H1 (cell line): ENCODE results near the gene ZNF641. TPM values are rescaled to one million over a fixed set of nuclear protein-coding genes. Genes with fewer than 3 reads are reported as not detected.

Experiments used
- CTCF ChIA-PET: fragments of 300-600 bp; sonication (Branson Sonifier 250); formaldehyde crosslinking; loops from one replicate; lab custom pipeline; 2021; ENCODE audit not compliant: partially characterized antibody; lab: Charles Lee
- POLR2A ChIA-PET: fragments of 300-600 bp; sonication (Branson Sonifier 250); formaldehyde crosslinking; loops from one replicate; lab custom pipeline; 2021; ENCODE audit warnings: inconsistent platforms; ENCODE audit not compliant: partially characterized antibody; lab: Charles Lee
- DNase-seq, 2 experiments: peaks; one replicate each; pipeline versions ENCODE4 v3.0.0 to v3.0.0-alpha.2; 2010 to 2022; ENCODE audit warnings: low spot score in 2 of 2, low read depth in 1 of 2, mixed read lengths in 1 of 2
- FAIRE-seq: peaks from 2 replicates; lab custom pipeline; 2011; peaks lifted over from hg19 to GRCh38; lab: Jason Lieb, UNC
- H2AFZ ChIP-seq: 2 replicates; pipeline ENCODE4 v1.8.1; 2012; ENCODE audit warnings: low read length, inconsistent platforms
- H2AK5ac ChIP-seq: 2 replicates; pipeline ENCODE4 v1.6.1; 2013; ENCODE audit warnings: low read depth, low read length
- H2BK120ac ChIP-seq: replicated peaks from 2 replicates; pipeline ENCODE3; 2013; ENCODE audit warnings: low read depth, low read length, inconsistent platforms
- H2BK12ac ChIP-seq: 2 replicates; pipeline ENCODE4 v1.6.1; 2013; ENCODE audit warnings: low read depth, low read length
- H2BK15ac ChIP-seq: 2 replicates; pipeline ENCODE4 v1.6.1; 2013; ENCODE audit warnings: low read length
- H2BK20ac ChIP-seq: 2 replicates; pipeline ENCODE4 v1.6.1; 2013; ENCODE audit warnings: low read length
- H2BK5ac ChIP-seq: 2 replicates; pipeline ENCODE4 v1.6.1; 2013; ENCODE audit warnings: low read depth, low read length
- H3K14ac ChIP-seq: 2 replicates; pipeline ENCODE4 v1.6.1; 2013; ENCODE audit warnings: inconsistent platforms; ENCODE audit not compliant: insufficient read length
- H3K18ac ChIP-seq: 2 replicates; pipeline ENCODE4 v1.6.1; 2013; ENCODE audit warnings: low read length; ENCODE audit errors: extremely low read depth
- H3K23ac ChIP-seq: 2 replicates; pipeline ENCODE4 v1.6.1; 2013; ENCODE audit warnings: inconsistent platforms; ENCODE audit not compliant: insufficient read length
- H3K23me2 ChIP-seq: 2 replicates; pipeline ENCODE4 v1.6.1; 2013; ENCODE audit warnings: low read depth, low read length
- H3K27ac ChIP-seq: 2 replicates; pipeline ENCODE4 v1.6.1; 2011; ENCODE audit warnings: low read depth, low read length, inconsistent platforms
- H3K27me3 ChIP-seq, 4 experiments: replicated peaks in 1 of 4; 1 replicate in 1 of 4; 2 replicates in 3 of 4; pipeline versions ENCODE4 v1.6.1 to v1.8.1; 2011 to 2013; ENCODE audit warnings: low read length in 3 of 4, mild to moderate bottlenecking in 3 of 4, inconsistent platforms in 2 of 4, mixed read lengths in 2 of 4, moderate library complexity in 1 of 4; ENCODE audit not compliant: control insufficient read depth in 3 of 4, insufficient read depth in 3 of 4; ENCODE audit errors: extremely low read depth in 1 of 4
- H3K36me3 ChIP-seq, 4 experiments: 2 replicates each; pipeline versions ENCODE4 v1.6.1 to v1.8.1; 2011 to 2013; ENCODE audit warnings: mild to moderate bottlenecking in 4 of 4, low read length in 3 of 4, moderate library complexity in 2 of 4, control low read depth in 1 of 4, inconsistent platforms in 1 of 4; ENCODE audit not compliant: insufficient read depth in 4 of 4, control insufficient read depth in 2 of 4
- H3K4ac ChIP-seq: replicated peaks from 2 replicates; pipeline ENCODE3; 2013; ENCODE audit warnings: low read length, low read depth, mixed read lengths, inconsistent platforms; ENCODE audit not compliant: insufficient read length
- H3K4me1 ChIP-seq, 4 experiments: replicated peaks in 1 of 4; 1 replicate in 1 of 4; 2 replicates in 3 of 4; pipeline versions ENCODE4 v1.6.1 to v1.8.1; 2011 to 2013; ENCODE audit warnings: low read length in 3 of 4, inconsistent platforms in 2 of 4, mixed read lengths in 1 of 4; ENCODE audit not compliant: insufficient read depth in 4 of 4, control insufficient read depth in 3 of 4
- H3K4me2 ChIP-seq, 2 experiments: 2 replicates each; pipeline versions ENCODE4 v1.6.1 to v1.8.1; 2011 to 2013; ENCODE audit warnings: low read depth in 2 of 2, low read length in 2 of 2, control low read depth in 1 of 2, inconsistent platforms in 1 of 2, mild to moderate bottlenecking in 1 of 2; ENCODE audit not compliant: insufficient read depth in 1 of 2
- H3K4me3 ChIP-seq, 4 experiments: fragments of 200-600, 300-600 bp in 1 of 4; sonication (generic), shearing (Covaris generic), sonication (Bioruptor Twin) in 1 of 4; 2 replicates each; pipeline versions ENCODE4 v1.5.1 to v1.8.1; 2011 to 2016; ENCODE audit warnings: low read length in 4 of 4, low read depth in 3 of 4, control low read depth in 2 of 4, inconsistent platforms in 2 of 4, mild to moderate bottlenecking in 2 of 4, mixed read lengths in 1 of 4, moderate library complexity in 1 of 4; ENCODE audit not compliant: insufficient read depth in 2 of 4; ENCODE audit errors: extremely low read depth in 1 of 4
- H3K56ac ChIP-seq: replicated peaks from 2 replicates; pipeline ENCODE3; 2013; ENCODE audit warnings: low read depth, mild to moderate bottlenecking, mixed read lengths, low read length, inconsistent platforms; ENCODE audit not compliant: insufficient read length
- H3K79me1 ChIP-seq: 2 replicates; pipeline ENCODE4 v1.6.1; 2013; ENCODE audit warnings: low read depth, low read length, control low read depth
- H3K79me2 ChIP-seq, 2 experiments: 2 replicates each; pipeline versions ENCODE4 v1.6.1 to v1.8.1; 2012 to 2013; ENCODE audit warnings: low read length in 2 of 2, mild to moderate bottlenecking in 2 of 2, inconsistent platforms in 1 of 2; ENCODE audit not compliant: insufficient read depth in 2 of 2, control insufficient read depth in 1 of 2
- H3K9ac ChIP-seq, 4 experiments: replicated peaks in 1 of 4; 1 replicate in 1 of 4; 2 replicates in 3 of 4; pipeline versions ENCODE4 v1.6.1 to v1.8.1; 2011 to 2013; ENCODE audit warnings: low read depth in 3 of 4, low read length in 3 of 4, control low read depth in 2 of 4, mild to moderate bottlenecking in 2 of 4, moderate library complexity in 2 of 4, inconsistent platforms in 1 of 4; ENCODE audit errors: extremely low read depth in 1 of 4
- H3K9me3 ChIP-seq, 2 experiments: 2 replicates each; pipeline versions ENCODE4 v1.6.1 to v1.8.1; 2012 to 2013; ENCODE audit warnings: mild to moderate bottlenecking in 2 of 2, moderate library complexity in 2 of 2, control low read depth in 1 of 2, inconsistent platforms in 1 of 2, low read depth in 1 of 2, low read length in 1 of 2, mixed read lengths in 1 of 2; ENCODE audit not compliant: insufficient read depth in 2 of 2
- H4K20me1 ChIP-seq, 2 experiments: replicated peaks in 1 of 2; 2 replicates each; pipeline versions ENCODE3 to v1.8.1; 2011 to 2013; ENCODE audit warnings: inconsistent platforms in 2 of 2, low read length in 2 of 2, mild to moderate bottlenecking in 1 of 2; ENCODE audit not compliant: insufficient read depth in 2 of 2, control insufficient read depth in 1 of 2
- H4K5ac ChIP-seq: 2 replicates; pipeline ENCODE4 v1.6.1; 2013; ENCODE audit warnings: low read length, low read depth, mixed read lengths, inconsistent platforms; ENCODE audit not compliant: insufficient read length
- H4K8ac ChIP-seq: 2 replicates; pipeline ENCODE4 v1.8.0; 2013; ENCODE audit warnings: mild to moderate bottlenecking, moderate library complexity, low read length, inconsistent platforms; ENCODE audit not compliant: insufficient read depth; ENCODE audit errors: extremely low read depth
- H4K91ac ChIP-seq: replicated peaks from 2 replicates; pipeline ENCODE3; 2013; ENCODE audit warnings: low read length, mixed read lengths, inconsistent platforms; ENCODE audit not compliant: insufficient read length
- MAFK ChIP-seq: IDR thresholded peaks from 2 replicates; pipeline ENCODE4 v1.6.1; 2012; ENCODE audit warnings: low read depth, mild to moderate bottlenecking, improper control_type of control experiment, low read length
- RAD21 ChIP-seq, 2 experiments: IDR thresholded peaks in 1 of 2; conservative IDR thresholded peaks in 1 of 2; 2 replicates each; pipeline ENCODE4 v1.6.1; 2011; ENCODE audit warnings: low read depth in 2 of 2, low read length in 2 of 2, improper control_type of control experiment in 1 of 2, inconsistent platforms in 1 of 2, mild to moderate bottlenecking in 1 of 2, moderate library complexity in 1 of 2
- WGBS, 2 experiments: shearing (Covaris generic) in 1 of 2; methylation state at CpG; one replicate each; pipeline versions ENCODE4 v1.1.6 to v1.1.7; 2013 to 2015; ENCODE audit warnings: low lambda C conversion rate in 2 of 2, mixed read lengths in 2 of 2, inconsistent platforms in 1 of 2, low coverage in 1 of 2, missing lambda C conversion rate in 1 of 2; ENCODE audit not compliant: insufficient replicate concordance in 2 of 2, insufficient coverage in 1 of 2, insufficient read length in 1 of 2; ENCODE audit errors: extremely low coverage in 1 of 2, missing lambda C conversion rate in 1 of 2; 5-methylcytosine and 5-hydroxymethylcytosine counted together
- polyA plus RNA-seq, 7 experiments: library from polyadenylated mRNA; depleted of rRNA in 3 of 7; stranded (reverse) in 5 of 7; unstranded in 2 of 7; fragments of >200 nt in 5 of 7; fragments of 200-250 nt in 2 of 7; gene quantifications; 1 replicate in 5 of 7; 2 replicates in 1 of 7; 4 replicates in 1 of 7; pipeline versions ENCODE4 v1.2.1 to v1.2.3, GENCODE V29; 2011 to 2013; ENCODE audit warnings: missing spikeins in 2 of 7, mixed read lengths in 2 of 7
- total RNA-seq: library from RNA; stranded (reverse); fragmentation: NEBNext Ultra II Directional; extraction: Animal tissue kit (Norgen Biotek cat#: 25700); gene quantifications from 2 replicates; pipeline ENCODE4 v1.2.1, GENCODE V29; 2021
- TF ChIP-seq, protein P1 (sequence below), 3 experiments: IDR thresholded peaks; 1 replicate in 2 of 3; 2 replicates in 1 of 3; pipeline versions ENCODE4 v1.5.1 to v1.6.1; 2011; ENCODE audit warnings: low read length in 3 of 3, mild to moderate bottlenecking in 3 of 3, inconsistent platforms in 2 of 3, low read depth in 1 of 3, moderate library complexity in 1 of 3; ENCODE audit not compliant: insufficient read depth in 1 of 3; ENCODE audit errors: control extremely low read depth in 1 of 3
- TF ChIP-seq, protein P2 (sequence below): IDR thresholded peaks from 2 replicates; pipeline ENCODE4 v1.6.1; 2012; ENCODE audit warnings: inconsistent platforms

The ZNF641 gene
- total and polyA plus RNA-seq, 2 of the 8 experiments (the other 6 are each of a cell fraction or from before 2014, with no cell fraction given): 2.4 to 6.2 TPM

DNA sequence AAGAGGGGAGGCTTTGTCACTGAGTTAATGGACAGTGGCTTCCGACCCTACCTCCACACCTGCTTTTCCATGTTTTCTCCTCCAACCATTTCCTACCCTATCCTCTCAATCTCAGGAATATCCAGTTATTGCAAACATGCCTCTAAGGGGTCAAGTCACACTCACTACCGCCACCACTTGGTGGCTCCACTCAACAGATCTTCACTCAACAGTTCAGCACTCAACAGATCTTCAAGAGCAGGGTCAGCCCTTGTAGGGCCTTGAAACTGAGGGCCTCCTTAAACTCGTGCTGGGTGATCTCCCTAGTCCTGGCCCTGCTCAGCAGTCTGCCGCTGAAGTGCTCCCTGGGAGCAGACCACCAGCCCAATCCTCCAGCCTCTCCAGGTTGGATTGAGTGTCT lies 14.2 kb downstream of the ZNF641 start:
- Histone ChIP-seq H4K91ac (no peak overlapping the region), H2BK12ac (no peak overlapping the region), H2BK120ac (no peak overlapping the region), H3K14ac (no peak overlapping the region), H3K23me2 (no peaks in the 10 kb centered on the region), H3K4me2 (no peak overlapping the region), H3K56ac (no peak overlapping the region), H2BK5ac (no peak overlapping the region), H3K79me2 (no peaks in the 10 kb centered on the region), H2AFZ (no peak overlapping the region), H3K79me1 (no peaks in the 10 kb centered on the region), H3K23ac (no peak overlapping the region), H2BK20ac (no peak overlapping the region), H2BK15ac (no peak overlapping the region), H3K36me3 (no peaks in the 10 kb centered on the region; a peak in 1 of 8 replicates), H3K4ac (no peak overlapping the region), H4K20me1 (no peaks in the 10 kb centered on the region), H3K27me3 (no peaks in the 10 kb centered on the region), H3K4me1 (no peaks in the 10 kb centered on the region), H2AK5ac (no peak overlapping the region), H3K18ac (no peak overlapping the region), H3K4me3 (no peak overlapping the region), H3K9ac (no peak overlapping the region), H3K27ac (no peak overlapping the region), H4K8ac (no peak overlapping the region; the same call in 1 of the 2 replicates), H3K9me3 (no peaks in the 10 kb centered on the region), H4K5ac (no peak overlapping the region)
- 61% methylated on average over 4 of the region's 4 CpGs; no CpG with 5 or more reads in 1 of the 2 experiments for WGBS, 2 experiments
- CTCF ChIA-PET: interaction anchor here (1.6 kb wide), 1 partner anchor 94 kb away, joined by 6 read pairs; no protein-coding TSS in a partner anchor
- DNase-seq (peak in 1 of 2 experiments; percentile 49), FAIRE-seq (peak; percentile 74)
- TF ChIP-seq, protein P1, sequence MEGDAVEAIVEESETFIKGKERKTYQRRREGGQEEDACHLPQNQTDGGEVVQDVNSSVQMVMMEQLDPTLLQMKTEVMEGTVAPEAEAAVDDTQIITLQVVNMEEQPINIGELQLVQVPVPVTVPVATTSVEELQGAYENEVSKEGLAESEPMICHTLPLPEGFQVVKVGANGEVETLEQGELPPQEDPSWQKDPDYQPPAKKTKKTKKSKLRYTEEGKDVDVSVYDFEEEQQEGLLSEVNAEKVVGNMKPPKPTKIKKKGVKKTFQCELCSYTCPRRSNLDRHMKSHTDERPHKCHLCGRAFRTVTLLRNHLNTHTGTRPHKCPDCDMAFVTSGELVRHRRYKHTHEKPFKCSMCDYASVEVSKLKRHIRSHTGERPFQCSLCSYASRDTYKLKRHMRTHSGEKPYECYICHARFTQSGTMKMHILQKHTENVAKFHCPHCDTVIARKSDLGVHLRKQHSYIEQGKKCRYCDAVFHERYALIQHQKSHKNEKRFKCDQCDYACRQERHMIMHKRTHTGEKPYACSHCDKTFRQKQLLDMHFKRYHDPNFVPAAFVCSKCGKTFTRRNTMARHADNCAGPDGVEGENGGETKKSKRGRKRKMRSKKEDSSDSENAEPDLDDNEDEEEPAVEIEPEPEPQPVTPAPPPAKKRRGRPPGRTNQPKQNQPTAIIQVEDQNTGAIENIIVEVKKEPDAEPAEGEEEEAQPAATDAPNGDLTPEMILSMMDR (IDR thresholded peaks at IDR 0.05; ENCODE audit: control extremely low read depth in 1 of 3, insufficient read depth in 1 of 3, low read depth in 1 of 3, low read length in 3 of 3): peak; percentile 37 to 74 (median 44)
- TF ChIP-seq, protein P2, sequence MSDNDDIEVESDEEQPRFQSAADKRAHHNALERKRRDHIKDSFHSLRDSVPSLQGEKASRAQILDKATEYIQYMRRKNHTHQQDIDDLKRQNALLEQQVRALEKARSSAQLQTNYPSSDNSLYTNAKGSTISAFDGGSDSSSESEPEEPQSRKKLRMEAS: no peak
- no peak for TF ChIP-seq MAFK
- TF ChIP-seq RAD21 (IDR thresholded peaks at IDR 0.05 in 1 of 2, conservative IDR thresholded peaks at IDR 0.05 in 1 of 2; ENCODE audit: low read depth in 2 of 2, low read length in 2 of 2): peak; percentile 44 to 67; a peak in 3 of 4 replicates
- POLR2A ChIA-PET: no interaction called here
